ENCODE measurements around the gene MKRN2OS.

Gene MKRN2OS

GRCh38 chr3:12545473-12545791 is at the start of gene MKRN2OS:
MKRN2OS (minus strand) TSS chr3:12545499; CDS start chr3:12545464, 35 bp downstream.
- ATAC-seq (ENCODE audit: insufficient read depth, low read depth) = no peak; the same call in 2 of the 3 replicates
- H3K9me3 ChIP-seq (ENCODE audit: insufficient read depth, low read length, severe bottlenecking) = no peaks in the 10 kb centered on the region
- H3K4me3 ChIP-seq (ENCODE audit: low read depth in 1 of 2, low read length in 2 of 2) = no peak within 1 kb of the TSS
- no peak within 1 kb of the TSS for H3K4me2 ChIP-seq (ENCODE audit: insufficient read depth, low read length)
- no peaks in the 10 kb centered on the region for H4K20me1 ChIP-seq (ENCODE audit: insufficient read depth, low read length)
- TF ChIP-seq CTCF (IDR thresholded peaks at IDR 0.05; ENCODE audit: borderline replicate concordance, extremely low read depth, low read length, poor library complexity, severe bottlenecking) (no peak), EZH2 (IDR thresholded peaks at IDR 0.05; ENCODE audit: borderline replicate concordance, low read depth, low read length, severe bottlenecking) (no peak)
- no peaks in the 10 kb centered on the region for H3K4me1 ChIP-seq (ENCODE audit: insufficient read depth, low read length)
- no peak within 1 kb of the TSS for H3K9ac ChIP-seq (ENCODE audit: low read depth, low read length)
- no peak within 1 kb of the TSS for H3K27ac ChIP-seq (ENCODE audit: low read length)
- H3K27me3 ChIP-seq (ENCODE audit: insufficient read depth, low read length, poor library complexity) = no peaks in the 10 kb centered on the region
- DNase-seq = no peak
- H2AFZ ChIP-seq (ENCODE audit: low read depth, low read length) = no peak within 1 kb of the TSS
- H3K36me3 ChIP-seq (ENCODE audit: insufficient read depth, low read length) = peaks cover 7% of the 10 kb centered on the region; the same call in 1 of the 2 replicates
- H3K79me2 ChIP-seq (ENCODE audit: insufficient read depth, low read length) = no peaks in the 10 kb centered on the region

GRCh38 chr3:12593473-12593872 is 48.2 kb upstream of the MKRN2OS start:
- Histone ChIP-seq H3K4me2 (ENCODE audit: insufficient read depth, low read length) (no peak overlapping the region), H3K4me3 (ENCODE audit: low read depth in 1 of 2, low read length in 2 of 2) (no peak overlapping the region), H3K9me3 (ENCODE audit: insufficient read depth, low read length, severe bottlenecking) (no peaks in the 10 kb centered on the region), H4K20me1 (ENCODE audit: insufficient read depth, low read length) (0 out of 2 replicates have a peak, but pooled peaks cover 3% of the 10 kb centered on the region), H3K27ac (ENCODE audit: low read length) (no peak overlapping the region), H3K36me3 (ENCODE audit: insufficient read depth, low read length) (peaks cover 92% of the 10 kb centered on the region), H2AFZ (ENCODE audit: low read depth, low read length) (no peak overlapping the region), H3K27me3 (ENCODE audit: insufficient read depth, low read length, poor library complexity) (no peaks in the 10 kb centered on the region), H3K9ac (ENCODE audit: low read depth, low read length) (no peak overlapping the region), H3K79me2 (ENCODE audit: insufficient read depth, low read length) (no peaks in the 10 kb centered on the region), H3K4me1 (ENCODE audit: insufficient read depth, low read length) (no peaks in the 10 kb centered on the region)
- ATAC-seq (ENCODE audit: insufficient read depth, low read depth) = no peak
- no peak for DNase-seq
- no peak for TF ChIP-seq EZH2 (IDR thresholded peaks at IDR 0.05; ENCODE audit: borderline replicate concordance, low read depth, low read length, severe bottlenecking)
- TF ChIP-seq CTCF (IDR thresholded peaks at IDR 0.05; ENCODE audit: borderline replicate concordance, extremely low read depth, low read length, poor library complexity, severe bottlenecking) = no peak

GRCh38 chr3:12591997-12592715 is 46.9 kb upstream of the MKRN2OS start:
- no peak overlapping the region for H2AFZ ChIP-seq (ENCODE audit: low read depth, low read length)
- H3K9ac ChIP-seq (ENCODE audit: low read depth, low read length) = no peak overlapping the region
- no peak for DNase-seq
- H3K4me2 ChIP-seq (ENCODE audit: insufficient read depth, low read length) = no peak overlapping the region
- H4K20me1 ChIP-seq (ENCODE audit: insufficient read depth, low read length) = peaks cover 3% of the 10 kb centered on the region; the same call in 1 of the 2 replicates
- H3K4me1 ChIP-seq (ENCODE audit: insufficient read depth, low read length) = no peaks in the 10 kb centered on the region
- TF ChIP-seq EZH2 (IDR thresholded peaks at IDR 0.05; ENCODE audit: borderline replicate concordance, low read depth, low read length, severe bottlenecking) = no peak
- no peak for TF ChIP-seq CTCF (IDR thresholded peaks at IDR 0.05; ENCODE audit: borderline replicate concordance, extremely low read depth, low read length, poor library complexity, severe bottlenecking)
- H3K4me3 ChIP-seq (ENCODE audit: low read depth in 1 of 2, low read length in 2 of 2) = no peak overlapping the region
- no peaks in the 10 kb centered on the region for H3K27me3 ChIP-seq (ENCODE audit: insufficient read depth, low read length, poor library complexity)
- no peak overlapping the region for H3K27ac ChIP-seq (ENCODE audit: low read length)
- peaks cover 92% of the 10 kb centered on the region for H3K36me3 ChIP-seq (ENCODE audit: insufficient read depth, low read length)
- no peaks in the 10 kb centered on the region for H3K9me3 ChIP-seq (ENCODE audit: insufficient read depth, low read length, severe bottlenecking)
- no peaks in the 10 kb centered on the region for H3K79me2 ChIP-seq (ENCODE audit: insufficient read depth, low read length)
- no peak for ATAC-seq (ENCODE audit: insufficient read depth, low read depth)
